NCI-H146 treated with DMSO at 0.1 percent for 48 hours (cell line): ENCODE data around the gene MICAL3.
A peak's percentile ranks its signal among the peaks of the same experiment; 100 is the strongest.

Experiments
- DNase-seq: peaks from one replicate; lab custom pipeline; 2025; ENCODE audit not compliant: unreplicated experiment; lab: John Stamatoyannopoulos, UW

MICAL3 gene

GRCh38 chr22:17847360-17848078 lies 176.8 kb downstream of the MICAL3 start:
- DNase-seq: peak; percentile 93

DNA sequence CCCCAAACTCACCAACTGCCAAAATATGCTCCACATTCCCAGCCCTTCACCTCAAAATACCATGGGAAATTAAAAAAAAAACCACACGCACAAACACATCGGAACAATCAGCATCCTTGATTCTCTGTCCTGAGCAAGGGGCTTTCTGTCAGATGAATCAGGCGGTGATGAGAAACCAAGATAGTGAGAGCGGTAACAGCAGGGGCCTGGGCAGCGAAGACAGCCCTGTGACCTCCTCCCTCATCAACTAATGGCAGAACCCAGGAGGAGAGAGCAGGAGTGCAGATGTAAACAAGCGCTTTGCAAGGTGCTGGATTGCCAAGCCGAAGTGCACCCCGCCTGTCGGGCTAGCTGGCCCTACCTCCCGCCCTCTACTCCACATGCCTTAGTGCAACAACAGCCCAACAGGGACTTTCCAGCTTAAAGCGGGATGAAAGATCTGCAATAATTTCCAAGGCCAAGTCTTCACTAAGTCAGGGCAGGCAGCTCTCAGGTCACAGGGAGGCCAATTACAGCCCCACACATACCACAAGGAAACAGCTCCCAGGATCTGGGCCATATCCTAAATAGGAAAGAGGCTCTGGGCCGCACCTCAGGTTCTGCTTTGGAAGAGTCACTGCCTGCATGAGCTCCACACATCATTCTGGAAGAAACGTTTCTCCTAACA lies 177.9 kb downstream of the MICAL3 start:
- no peak for DNase-seq

- DNase-seq: no peak
Observed at GRCh38 chr22:17845790-17846189, 178.6 kb downstream of the MICAL3 start.

DNA sequence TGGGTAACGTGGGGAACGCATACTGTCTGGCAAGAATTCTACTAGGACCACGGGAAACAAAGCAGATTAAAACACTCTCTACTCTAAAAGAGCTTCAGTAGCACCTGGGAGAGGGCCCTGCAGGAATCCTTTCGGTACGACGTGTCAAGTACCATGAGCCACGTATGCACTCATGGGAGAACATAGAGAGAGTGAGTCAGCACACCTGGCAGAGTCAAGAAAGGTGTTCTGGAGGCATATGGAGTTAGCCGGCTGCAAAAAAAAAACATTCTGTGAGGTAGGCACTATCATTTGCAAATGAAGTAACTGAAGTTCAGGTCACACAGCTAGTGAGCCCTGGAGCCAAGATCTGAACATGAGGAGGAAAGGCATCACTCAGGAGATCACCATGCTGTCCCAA lies 179.0 kb downstream of the MICAL3 start:
- no peak for DNase-seq

DNA sequence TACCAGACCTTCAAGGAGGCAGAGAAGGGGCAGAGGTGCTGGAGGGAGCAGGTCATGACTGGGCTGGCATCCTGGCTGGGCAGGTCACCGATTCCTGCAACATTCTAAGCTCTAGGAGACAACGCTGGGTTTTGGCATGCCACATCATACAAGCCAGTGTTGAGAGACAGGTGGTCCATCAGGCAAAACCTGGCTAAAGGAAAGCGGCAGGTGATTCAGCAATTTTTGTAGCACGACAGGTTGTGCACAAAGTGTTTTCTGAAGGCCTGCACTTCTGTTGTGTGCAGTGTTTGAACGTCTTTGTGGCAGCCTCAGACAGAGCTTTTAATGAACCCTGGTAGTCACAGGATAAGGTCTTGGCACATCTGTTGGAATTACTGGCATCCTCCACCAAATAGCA lies 180.2 kb downstream of the MICAL3 start:
- no peak for DNase-seq

- DNase-seq: no peak
Observed at GRCh38 chr22:17842386-17842785, 182.0 kb downstream of the MICAL3 start.

DNA sequence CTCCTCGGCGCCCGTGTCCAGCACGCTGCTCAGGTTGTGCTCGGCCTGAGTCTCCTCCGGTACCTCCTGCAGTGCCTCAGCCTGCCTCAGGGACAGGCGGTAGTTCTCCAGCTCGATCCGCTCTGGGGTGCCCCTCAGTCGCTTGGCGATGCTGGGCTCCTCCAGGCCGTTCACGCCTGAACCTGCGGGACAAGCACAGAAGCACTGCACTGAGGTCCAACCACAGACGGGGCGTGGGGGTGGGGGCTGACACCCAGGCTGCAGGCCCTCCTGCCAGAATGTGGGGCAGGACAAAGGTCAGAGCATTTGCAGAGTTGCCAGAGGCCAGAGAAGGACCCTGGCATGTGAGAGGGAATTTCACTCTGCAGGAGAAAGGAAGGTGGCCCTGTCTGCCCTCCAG lies 182.5 kb downstream of the MICAL3 start:
- no peak for DNase-seq

GRCh38 chr22:17838180-17838865 lies 186.0 kb downstream of the MICAL3 start:
- DNase-seq: no peak

DNA sequence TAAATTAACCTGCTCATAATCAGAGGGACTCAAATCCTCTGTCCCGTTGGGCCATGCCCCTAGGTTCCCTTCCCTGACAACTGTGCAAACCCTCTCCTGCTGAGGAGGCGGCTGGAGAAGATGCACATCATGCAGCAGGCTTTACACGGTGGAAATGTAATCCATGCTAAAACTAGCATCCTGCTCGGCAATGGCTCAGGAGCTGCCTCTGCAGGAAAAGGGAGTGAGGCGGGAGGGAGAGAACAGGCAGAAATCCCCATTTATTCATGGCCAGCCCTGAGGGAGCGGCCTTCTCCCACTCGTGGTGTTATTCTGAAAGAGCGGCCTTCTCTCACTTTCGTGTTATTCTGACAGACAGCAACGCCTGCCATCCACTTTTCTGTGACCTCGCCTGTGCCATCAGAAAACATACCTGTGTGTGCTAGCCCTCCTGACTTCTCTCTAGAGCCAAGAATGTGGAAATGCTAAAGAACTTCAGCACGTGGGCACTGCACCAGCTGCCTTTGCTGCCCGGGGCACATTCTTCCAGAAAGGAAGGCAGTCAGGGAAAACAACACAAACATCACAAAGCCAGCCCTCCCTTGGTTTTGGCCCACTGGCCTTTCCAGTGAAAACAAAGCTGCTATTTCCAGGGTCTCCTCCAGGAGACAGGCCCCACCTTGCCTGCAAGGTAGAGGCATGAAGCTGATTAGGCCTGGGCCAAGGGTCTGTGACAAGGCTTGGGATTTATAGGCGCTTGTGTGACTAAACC lies 187.2 kb downstream of the MICAL3 start:
- DNase-seq: no peak

GRCh38 chr22:17835256-17835655 lies 189.1 kb downstream of the MICAL3 start:
- DNase-seq: no peak

GRCh38 chr22:17833489-17833888 lies 190.9 kb downstream of the MICAL3 start:
- DNase-seq: no peak

- DNase-seq: no peak
Observed at GRCh38 chr22:17832665-17833064, 191.7 kb downstream of the MICAL3 start.

DNA sequence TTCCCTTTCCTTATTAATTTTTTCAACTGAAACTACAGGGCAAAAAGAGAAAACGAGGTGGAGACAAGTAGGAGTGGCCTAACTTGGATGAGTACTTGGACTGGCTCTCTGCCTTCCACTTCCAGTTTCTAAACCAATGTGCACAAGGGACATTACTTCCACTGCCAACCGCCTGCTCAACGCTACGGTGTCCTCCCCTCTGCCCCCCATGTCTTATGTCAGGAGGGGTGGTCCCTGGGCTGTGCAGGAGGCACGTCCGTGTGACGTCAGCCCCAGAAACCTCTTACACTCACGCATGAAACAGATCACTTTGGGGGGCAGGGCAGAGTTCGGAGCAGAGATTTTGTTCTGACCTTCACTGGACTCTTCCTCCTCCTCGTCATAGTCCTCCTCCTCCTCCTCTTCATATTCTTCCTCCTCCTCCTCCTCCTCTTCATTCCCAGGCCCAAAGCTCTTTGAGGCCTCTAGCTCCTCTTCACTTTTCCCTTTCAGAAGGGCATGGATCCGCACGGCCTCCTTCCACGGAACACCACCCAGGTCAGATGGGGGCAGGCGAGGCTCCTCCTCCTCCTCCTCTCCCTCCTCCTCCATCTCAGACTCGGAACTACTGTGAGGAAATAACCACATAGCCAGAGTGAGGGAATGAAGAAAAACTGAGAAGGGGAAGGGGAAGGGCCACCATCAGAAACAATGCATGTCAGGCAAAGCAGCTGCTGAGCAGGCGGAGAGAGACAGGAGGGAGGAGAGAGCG lies 192.7 kb downstream of the MICAL3 start:
- no peak for DNase-seq

DNA sequence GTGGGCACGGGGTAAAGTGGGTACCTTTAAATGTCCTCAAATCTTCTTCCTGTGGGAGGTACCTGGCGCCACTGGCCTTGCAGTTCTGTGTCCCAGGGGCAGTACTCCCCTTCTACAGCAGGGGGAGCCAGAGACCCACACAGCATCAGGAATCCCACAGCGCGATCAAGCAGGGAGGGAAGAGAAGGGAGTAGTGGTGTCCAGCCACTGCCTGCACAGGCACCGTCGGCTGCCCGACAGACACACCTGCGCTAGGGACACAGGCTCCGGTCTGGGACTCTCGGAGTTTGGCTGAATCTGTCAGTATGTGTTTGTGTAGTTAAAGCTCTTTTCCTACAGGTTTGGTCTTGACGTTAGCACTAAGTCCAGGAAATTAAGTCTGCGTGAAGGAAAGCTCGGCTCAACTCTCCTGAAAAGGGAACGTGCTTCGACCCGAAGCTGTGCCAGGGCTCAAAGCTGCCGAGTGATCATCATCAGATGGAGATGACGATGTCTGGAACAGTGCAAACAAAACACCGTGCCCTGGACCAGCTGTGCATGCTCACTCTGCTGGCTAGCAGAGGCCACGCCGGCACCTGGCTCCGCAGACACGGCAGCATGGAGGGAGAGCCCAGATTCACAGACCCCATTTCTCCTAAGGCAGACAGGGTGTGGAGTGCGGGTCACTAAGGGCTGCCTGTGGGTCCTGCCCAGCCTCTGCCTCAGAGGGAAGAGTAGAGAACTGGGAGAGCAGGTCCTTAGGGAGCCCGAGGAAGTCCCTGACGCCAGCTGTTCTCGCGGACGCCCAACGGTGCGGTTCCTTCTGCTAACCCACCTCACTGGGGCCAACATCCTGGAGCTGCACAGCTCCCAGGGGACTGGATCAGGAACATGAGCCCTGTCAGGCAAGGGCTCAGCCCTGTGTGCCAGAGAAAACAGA lies 194.1 kb downstream of the MICAL3 start:
- DNase-seq: peak; percentile 22

- no peak for DNase-seq
Observed at GRCh38 chr22:17829695-17830042, 194.7 kb downstream of the MICAL3 start.

DNA sequence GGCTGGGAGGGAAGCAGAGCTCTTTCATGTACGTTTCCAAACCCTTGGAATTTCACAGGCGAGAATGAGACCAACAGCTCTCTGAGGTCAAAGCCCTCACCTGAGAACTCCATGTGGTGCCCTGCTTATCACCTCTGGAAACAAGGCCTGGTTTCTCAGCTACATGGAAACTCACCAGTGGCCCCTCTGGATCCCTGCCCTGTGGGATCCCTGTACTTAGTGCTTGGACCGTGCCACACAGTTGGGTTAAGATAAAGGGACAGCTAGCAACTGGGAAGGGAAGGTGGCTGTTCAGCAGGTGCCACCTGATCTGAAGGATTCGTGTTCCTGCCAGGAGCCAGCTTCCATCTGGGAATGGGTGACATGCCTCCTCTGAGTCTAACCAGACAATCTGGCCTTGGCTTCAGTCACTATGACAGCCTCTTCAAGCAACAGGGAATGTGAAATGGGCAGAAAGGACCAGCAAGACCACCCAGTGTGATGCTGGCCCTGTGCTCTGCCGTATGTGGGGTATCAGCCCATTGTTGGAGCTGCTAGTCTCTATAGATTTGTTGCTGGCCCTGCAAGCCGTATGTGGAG lies 195.8 kb downstream of the MICAL3 start:
- no peak for DNase-seq

GRCh38 chr22:17827466-17827865 lies 196.9 kb downstream of the MICAL3 start:
- peak; percentile 56 for DNase-seq

GRCh38 chr22:17825876-17826550 lies 198.3 kb downstream of the MICAL3 start:
- DNase-seq: no peak

GRCh38 chr22:17824457-17824856 lies 199.9 kb downstream of the MICAL3 start:
- DNase-seq: no peak
